Psoas muscle (tissue), 8 donors: ENCODE results near the gene SHISA5. TPM values are rescaled to one million over a fixed set of nuclear protein-coding genes. Genes with fewer than 3 reads are reported as not detected.
"Not testable (repeated sequence)": the region's sequence is repeated elsewhere in the genome, so short reads cannot be mapped to it uniquely, and the experiment has no call there.

Experiments
- ATAC-seq, 4 donors: fragments of 200-7000 bp; cut with Tn5 transposase; one replicate each; pipeline ENCODE4 v1.9.1; 2020; ENCODE audit warnings: moderate library complexity in 3 of 4, mild to moderate bottlenecking in 2 of 4
- DNase-seq, 2 donors: peaks; one replicate each; pipeline ENCODE4 v3.0.0-alpha.2; 2020
- H3K27ac ChIP-seq: fragments of 200-600 bp; one replicate; pipeline ENCODE4 v1.8.0; 2022
- H3K27me3 ChIP-seq, 3 donors: fragments of 200-600 bp in 1 of 3; one replicate each; pipeline versions ENCODE4 v1.6.1 to v1.8.0; 2013 to 2022; ENCODE audit warnings: low read length in 2 of 3, mild to moderate bottlenecking in 2 of 3, moderate library complexity in 1 of 3; ENCODE audit not compliant: insufficient read depth in 3 of 3
- H3K36me3 ChIP-seq, 2 donors: fragments of 200-600 bp in 1 of 2; one replicate each; pipeline versions ENCODE4 v1.6.1 to v1.8.0; 2013 to 2022; ENCODE audit warnings: low read depth in 1 of 2, mild to moderate bottlenecking in 1 of 2, moderate library complexity in 1 of 2; ENCODE audit not compliant: insufficient read depth in 1 of 2
- H3K4me1 ChIP-seq: fragments of 200-600 bp; one replicate; pipeline ENCODE4 v1.8.0; 2022
- H3K4me3 ChIP-seq: fragments of 200-600 bp; one replicate; pipeline ENCODE4 v1.8.0; 2022; ENCODE audit warnings: mild to moderate bottlenecking
- H3K9me3 ChIP-seq: fragments of 200-600 bp; one replicate; pipeline ENCODE4 v1.8.0; 2022
- CTCF ChIP-seq: fragments of 200-600 bp; IDR thresholded peaks from one replicate; pipeline ENCODE4 v1.8.0; 2022; ENCODE audit warnings: antibody characterized with exemption
- WGBS, 3 donors: extraction: QIAGEN DNeasy Blood & Tissue Kit; methylation state at CpG; one replicate each; pipeline versions ENCODE4 v1.1.6 to v1.1.7; 2013; 5-methylcytosine and 5-hydroxymethylcytosine counted together
- intact Hi-C, 2 donors: fragments of 100-400 bp; cut with DNase I; formaldehyde crosslinking; loops; one replicate each; pipeline versions ENCODE4 v1.11.0 to v1.14.2; 2022
- polyA plus RNA-seq, 3 donors: library from polyadenylated mRNA; stranded (reverse); fragments of 200-250 nt; gene quantifications; one replicate each; pipeline ENCODE4 v1.2.3, GENCODE V29; 2013
- total RNA-seq, 4 donors: library from RNA; stranded (reverse); fragmentation: NEBNext Ultra II Directional in 2 of 4; extraction: Animal tissue kit (Norgen Biotek cat#: 25700) in 2 of 4; gene quantifications; one replicate each; pipeline versions ENCODE4 v1.2.1 to v1.2.4, GENCODE V29; 2021 to 2023
- donor health status: healthy with polysubstance abuse.
- donor health status: DM: no; HTN: no; CAD: no; lungs with moderate emphysema.
- donor health status: Bipolar disorder and iron deficiency.
- donor health status: healthy.
- donor health status: DM: yes; HTN: yes; CAD: no.
- donor health status: DM: no; HTN: no; CAD: no.
- donor health status: DM: no; HTN: no; CAD: no.
- donor health status: DM: yes; HTN: yes; CAD: no.

SHISA5 gene
- total and polyA plus RNA-seq, 7 donors: 16.9 to 34.7 (median 24.3) TPM

- WGBS, 3 donors: 89 to 99% (median 91%) methylated on average over 5 of the region's 5 CpGs
- Histone ChIP-seq H3K4me1 (no peaks in the 10 kb centered on the region), H3K9me3 (no peaks in the 10 kb centered on the region), H3K27me3 (no peaks in the 10 kb centered on the region), H3K27ac (no peak overlapping the region), H3K36me3 (no peaks in the 10 kb centered on the region), H3K4me3 (no peak overlapping the region)
- intact Hi-C loops: no loop called here
- ATAC-seq: no peak
- DNase-seq: peak in 1 of 2 donors; percentile 9
- TF ChIP-seq CTCF: no peak
Measured at GRCh38 chr3:48486952-48487351, 17.0 kb downstream of the SHISA5 start.

GRCh38 chr3:48482822-48483221 is 21.2 kb downstream of the SHISA5 start:
- DNase-seq, H3K27me3 ChIP-seq, intact Hi-C loops, ATAC-seq, H3K9me3 ChIP-seq, H3K4me1 ChIP-seq, H3K27ac ChIP-seq, H3K36me3 ChIP-seq, H3K4me3 ChIP-seq: not testable (repeated sequence)
- 91 to 96% (median 95%) methylated on average over 6 of the region's 6 CpGs for WGBS, 3 donors

- 97% methylated on average over 11 of the region's 11 CpGs for WGBS, 3 donors
- H3K27me3 ChIP-seq, H3K27ac ChIP-seq, H3K4me1 ChIP-seq, DNase-seq, intact Hi-C loops, H3K36me3 ChIP-seq, H3K9me3 ChIP-seq, H3K4me3 ChIP-seq, ATAC-seq: not testable (repeated sequence)
Measured at GRCh38 chr3:48480891-48481290, 23.1 kb downstream of the SHISA5 start.

GRCh38 chr3:48478626-48479555 is 25.1 kb downstream of the SHISA5 start:
- H3K36me3 ChIP-seq: no peaks in the 10 kb centered on the region
- ATAC-seq (no peak), DNase-seq (no peak)
- H3K27ac ChIP-seq: no peak overlapping the region
- intact Hi-C loops: no loop called here
- no peaks in the 10 kb centered on the region for H3K4me1 ChIP-seq
- no peak overlapping the region for H3K4me3 ChIP-seq
- H3K27me3 ChIP-seq: no peaks in the 10 kb centered on the region
- no peaks in the 10 kb centered on the region for H3K9me3 ChIP-seq
- TF ChIP-seq CTCF: no peak
- WGBS, 3 donors: 74 to 79% (median 76%) methylated on average over 19 of the region's 19 CpGs

- H3K27me3 ChIP-seq: no peaks in the 10 kb centered on the region
- no peak overlapping the region for H3K4me3 ChIP-seq
- intact Hi-C loops: no loop called here
- H3K9me3 ChIP-seq: no peaks in the 10 kb centered on the region
- no peaks in the 10 kb centered on the region for H3K36me3 ChIP-seq
- peak overlapping the region; percentile 23 for H3K27ac ChIP-seq
- H3K4me1 ChIP-seq: no peaks in the 10 kb centered on the region
- DNase-seq (no peak), ATAC-seq (no peak)
- no peak for TF ChIP-seq CTCF
- 73 to 77% (median 77%) methylated on average over 9 of the region's 9 CpGs for WGBS, 3 donors
Measured at GRCh38 chr3:48477959-48478520, 25.9 kb downstream of the SHISA5 start.
